Measurements from ENCODE around the gene LSM4. TPM values are rescaled to one million over a fixed set of nuclear protein-coding genes. Genes with fewer than 3 reads are reported as not detected.
"Not testable (repeated sequence)": the region's sequence is repeated elsewhere in the genome, so short reads cannot be mapped to it uniquely, and the experiment has no call there.

Gene LSM4
- total RNA-seq, 2 experiments from 2014 or later, result 40.2 to 47.4 TPM

GRCh38 chr19:18326772-18327171 is 3.9 kb upstream of the LSM4 start:
- no peaks in the 10 kb centered on the region for H3K27me3 ChIP-seq (ENCODE audit: control insufficient read depth in 1 of 2, insufficient read depth in 2 of 2, low read length in 2 of 2)
- Mint-ChIP-seq H3K4me1 (ENCODE audit: low read depth) (peaks cover 30% of the 10 kb centered on the region), H3K27me3 (no peaks in the 10 kb centered on the region), H3K36me3 (ENCODE audit: low read depth) (no peaks in the 10 kb centered on the region), H3K4me3 (no peak overlapping the region), H3K27ac (no peak overlapping the region), H3K9me3 (no peaks in the 10 kb centered on the region)
- no peak overlapping the region for H3K4me3 ChIP-seq (ENCODE audit: low read length)
- no peak overlapping the region for H3K27ac ChIP-seq (ENCODE audit: low read depth in 1 of 2, low read length in 2 of 2)
- ATAC-seq (ENCODE audit: poor library complexity), result no peak
- intact Hi-C loops (cut with DNase I, micrococcal nuclease), result loop anchor here (5.0 to 10.0 kb wide), 5 partner anchors 34 to 212 kb away; partner anchors contain the start of genes MPV17L2 (in 1 of the 2) and SSBP4 (in 1 of the 2)
- TF ChIP-seq CTCF (IDR thresholded peaks at IDR 0.05), result no peak
- ChIA-PET CTCF (interaction anchor here (19.5 kb wide), 1 partner anchor 48 kb away, joined by 340 read pairs; the partner anchor contains the start of gene JUND), POLR2A (interaction anchor here (7.7 kb wide), 1 partner anchor 47 kb away, joined by 284 read pairs; the partner anchor contains the start of gene JUND)
- no peak for DNase-seq
- no peaks in the 10 kb centered on the region for H3K9me3 ChIP-seq (ENCODE audit: control insufficient read depth in 1 of 2, insufficient read depth in 1 of 2, low read length in 2 of 2)
- peaks cover 37% of the 10 kb centered on the region for H3K4me1 ChIP-seq (ENCODE audit: insufficient read depth, low read length)
- H3K36me3 ChIP-seq (ENCODE audit: insufficient read depth, low read length), result no peaks in the 10 kb centered on the region

- not testable (repeated sequence) for H3K4me3 ChIP-seq (ENCODE audit: low read length); H3K27me3 Mint-ChIP-seq; H3K36me3 Mint-ChIP-seq (ENCODE audit: low read depth); H3K9me3 Mint-ChIP-seq; H3K27me3 ChIP-seq (ENCODE audit: control insufficient read depth in 1 of 2, insufficient read depth in 2 of 2, low read length in 2 of 2); H3K27ac ChIP-seq (ENCODE audit: low read depth in 1 of 2, low read length in 2 of 2); H3K36me3 ChIP-seq (ENCODE audit: insufficient read depth, low read length); H3K4me3 Mint-ChIP-seq; H3K9me3 ChIP-seq (ENCODE audit: control insufficient read depth in 1 of 2, insufficient read depth in 1 of 2, low read length in 2 of 2); ATAC-seq (ENCODE audit: poor library complexity); DNase-seq
- peaks cover 61% of the 10 kb centered on the region for H3K4me1 ChIP-seq (ENCODE audit: insufficient read depth, low read length)
- CTCF ChIA-PET, result interaction anchor here (19.5 kb wide), 1 partner anchor 45 kb away, joined by 340 read pairs; the partner anchor contains the start of gene JUND
- H3K27ac Mint-ChIP-seq, result peak overlapping the region; percentile 90
- H3K4me1 Mint-ChIP-seq (ENCODE audit: low read depth), result peaks cover 52% of the 10 kb centered on the region
- intact Hi-C loops (cut with DNase I, micrococcal nuclease), result loop anchor here in 1 of 2 experiments (10.0 kb wide), 1 partner anchor 210 kb away; no protein-coding TSS in a partner anchor
- POLR2A ChIA-PET, result interaction anchor here (7.7 kb wide), 1 partner anchor 45 kb away, joined by 284 read pairs; the partner anchor contains the start of gene JUND
Measured at GRCh38 chr19:18324373-18324731, 1.5 kb upstream of the LSM4 start.

GRCh38 chr19:18322318-18322758 is 538 bp downstream of the LSM4 start:
- POLR2A ChIA-PET, result interaction anchor here (0.7 to 13.9 kb wide), 12 partner anchors 12 to 231 kb away, joined by 3 to 761 read pairs (median 6); partner anchors contain the start of genes IQCN, JUND and MPV17L2
- H3K27ac ChIP-seq (ENCODE audit: low read depth in 1 of 2, low read length in 2 of 2), result peak overlapping the region; percentile 83 to 86
- peaks cover 3% of the 10 kb centered on the region for H3K36me3 ChIP-seq (ENCODE audit: insufficient read depth, low read length)
- peaks cover 69% of the 10 kb centered on the region for H3K4me1 ChIP-seq (ENCODE audit: insufficient read depth, low read length)
- intact Hi-C loops (cut with DNase I, micrococcal nuclease), result loop anchor here (1.0 to 10.0 kb wide), 3 partner anchors 18 to 208 kb away; no protein-coding TSS in a partner anchor
- TF ChIP-seq CTCF (IDR thresholded peaks at IDR 0.05), result no peak
- peaks cover 60% of the 10 kb centered on the region for H3K4me1 Mint-ChIP-seq (ENCODE audit: low read depth)
- H3K4me3 Mint-ChIP-seq, result peak overlapping the region; percentile 73
- H3K9me3 ChIP-seq (ENCODE audit: control insufficient read depth in 1 of 2, insufficient read depth in 1 of 2, low read length in 2 of 2), result no peaks in the 10 kb centered on the region
- peak overlapping the region; percentile 87 for H3K4me3 ChIP-seq (ENCODE audit: low read length)
- DNase-seq, result peak in 4 of 14 experiments; percentile 38 to 58 (median 50)
- no peaks in the 10 kb centered on the region for H3K27me3 Mint-ChIP-seq
- no peaks in the 10 kb centered on the region for H3K27me3 ChIP-seq (ENCODE audit: control insufficient read depth in 1 of 2, insufficient read depth in 2 of 2, low read length in 2 of 2)
- ATAC-seq (ENCODE audit: poor library complexity), result no peak
- CTCF ChIA-PET, result interaction anchor here (0.8 to 19.5 kb wide), 9 partner anchors 17 to 154 kb away, joined by 3 to 340 read pairs (median 4); partner anchors contain the start of genes JUND and SSBP4
- no peaks in the 10 kb centered on the region for H3K9me3 Mint-ChIP-seq
- peak overlapping the region; percentile 90 for H3K27ac Mint-ChIP-seq
- peaks cover 5% of the 10 kb centered on the region for H3K36me3 Mint-ChIP-seq (ENCODE audit: low read depth)

Measured in CD4-positive, alpha-beta T cell (primary cell).